GM06990 (cell line): ENCODE measurements around the gene WDHD1.

ENCODE experiments used
- DNase-seq: peaks from one replicate; pipeline ENCODE4 v3.0.0-alpha.2; 2011; ENCODE audit not compliant: insufficient read length; ENCODE audit errors: extremely low read depth
- H3K27me3 ChIP-seq: replicated peaks from 2 replicates; pipeline ENCODE4 v1.6.0; 2011; ENCODE audit warnings: low read length; ENCODE audit not compliant: control insufficient read depth, insufficient read depth
- H3K36me3 ChIP-seq: 2 replicates; pipeline ENCODE4 v1.5.1; 2011; ENCODE audit warnings: low read length; ENCODE audit not compliant: control insufficient read depth, insufficient read depth
- H3K4me3 ChIP-seq: replicated peaks from 2 replicates; pipeline ENCODE4 v1.5.1; 2011; ENCODE audit warnings: low read depth, mild to moderate bottlenecking, control low read depth, low read length
- CTCF ChIP-seq: IDR thresholded peaks from 2 replicates; pipeline ENCODE4 v1.5.1; 2011; ENCODE audit warnings: low read length, control low read depth, mild to moderate bottlenecking, inconsistent platforms; ENCODE audit not compliant: insufficient read depth, poor library complexity, severe bottlenecking

The WDHD1 gene

GRCh38 chr14:54893151-54893760, 133.6 kb downstream of the WDHD1 start:
- peak; percentile 22 for DNase-seq
- Histone ChIP-seq H3K36me3 (no peaks in the 10 kb centered on the region), H3K27me3 (no peaks in the 10 kb centered on the region), H3K4me3 (no peak overlapping the region)
- TF ChIP-seq CTCF: peak; percentile 71

- no peak for DNase-seq
- H3K27me3 ChIP-seq: no peaks in the 10 kb centered on the region
- no peak overlapping the region for H3K4me3 ChIP-seq
- TF ChIP-seq CTCF: no peak
- no peaks in the 10 kb centered on the region for H3K36me3 ChIP-seq
These were observed 135.2 kb downstream of the WDHD1 start for GRCh38 chr14:54891471-54892245.

GRCh38 chr14:54890788-54891187, 136.1 kb downstream of the WDHD1 start:
- Histone ChIP-seq H3K36me3 (no peaks in the 10 kb centered on the region), H3K4me3 (no peak overlapping the region), H3K27me3 (no peaks in the 10 kb centered on the region)
- peak; percentile 27 for DNase-seq
- no peak for TF ChIP-seq CTCF

- H3K36me3 ChIP-seq: no peaks in the 10 kb centered on the region
- no peak for DNase-seq
- no peak for TF ChIP-seq CTCF
- no peak overlapping the region for H3K4me3 ChIP-seq
- no peaks in the 10 kb centered on the region for H3K27me3 ChIP-seq
These were observed 137.0 kb downstream of the WDHD1 start for GRCh38 chr14:54889919-54890318.
